Measurements from ENCODE around the gene LMTK2.
A peak's percentile ranks its signal among the peaks of the same experiment; 100 is the strongest.

LMTK2 gene

DNA sequence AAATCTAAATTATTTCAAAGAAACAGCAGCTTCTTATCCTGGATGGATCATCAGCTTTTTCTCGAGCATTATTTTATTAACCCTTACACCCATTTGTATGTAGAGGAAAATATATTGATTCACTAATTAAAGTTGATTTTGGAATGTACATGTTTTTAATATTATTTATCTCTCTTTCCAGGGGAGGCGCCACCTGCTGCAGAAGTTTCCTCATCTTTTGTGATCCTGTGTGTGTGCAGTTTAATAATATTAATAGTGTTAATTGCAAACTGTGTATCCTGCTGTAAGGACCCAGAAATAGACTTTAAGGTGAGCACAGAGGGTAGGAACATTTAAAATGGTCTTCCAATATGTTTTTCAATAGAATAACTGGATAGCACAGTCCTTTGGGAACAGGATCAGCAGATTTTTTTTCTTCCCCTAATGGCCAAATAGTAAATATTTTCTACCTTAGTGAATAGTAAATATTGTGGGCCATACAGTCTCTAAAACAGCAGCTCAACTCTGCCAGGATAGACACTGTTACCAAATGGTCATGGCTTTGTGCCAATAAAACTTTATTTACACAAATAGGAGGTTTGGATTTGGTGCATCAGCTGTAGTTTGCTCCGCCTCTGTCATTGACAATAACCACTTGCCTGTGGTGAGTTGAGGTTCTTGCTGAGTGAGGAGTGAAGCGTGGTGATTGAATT is 30.6 kb downstream of the LMTK2 start:
- DNase-seq (ENCODE audit: low read depth), result no peak

DNA sequence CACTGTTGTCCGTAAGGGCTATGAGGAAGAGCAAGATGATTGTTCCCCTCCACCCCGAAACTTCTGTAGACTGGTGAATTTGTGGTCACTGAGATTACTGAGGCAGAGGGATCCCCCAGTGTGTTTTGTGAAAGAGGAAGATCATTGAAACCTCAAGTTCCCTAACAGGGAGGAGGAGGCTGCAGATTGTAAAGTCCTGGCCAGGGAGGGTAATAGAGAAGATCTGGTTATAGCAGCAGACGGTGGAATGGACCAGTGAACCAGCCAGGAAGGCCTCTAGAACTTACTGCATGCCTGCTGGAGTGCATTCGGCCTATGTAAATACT is 31.1 kb downstream of the LMTK2 start:
- no peak for DNase-seq (ENCODE audit: low read depth)

DNA sequence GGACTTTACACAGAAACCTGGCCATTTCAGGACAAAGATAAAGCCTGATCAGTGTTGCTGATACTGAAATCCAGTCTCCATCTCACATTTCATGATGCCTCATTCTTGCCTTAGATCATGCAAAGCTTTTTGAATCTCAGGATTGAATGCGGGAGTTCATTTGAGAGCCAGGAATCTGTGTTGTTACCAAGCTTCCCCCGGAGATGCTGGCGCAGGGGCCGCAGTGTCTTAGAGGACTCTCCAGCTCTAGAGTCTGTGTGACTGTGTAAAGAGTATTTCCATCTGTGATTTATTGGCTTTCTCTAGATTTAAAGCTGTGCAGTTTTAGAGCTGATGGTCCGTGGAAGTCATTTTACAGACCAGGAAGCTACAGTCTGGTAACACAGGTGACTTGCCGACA is 32.0 kb downstream of the LMTK2 start:
- DNase-seq (ENCODE audit: low read depth), result no peak

DNA sequence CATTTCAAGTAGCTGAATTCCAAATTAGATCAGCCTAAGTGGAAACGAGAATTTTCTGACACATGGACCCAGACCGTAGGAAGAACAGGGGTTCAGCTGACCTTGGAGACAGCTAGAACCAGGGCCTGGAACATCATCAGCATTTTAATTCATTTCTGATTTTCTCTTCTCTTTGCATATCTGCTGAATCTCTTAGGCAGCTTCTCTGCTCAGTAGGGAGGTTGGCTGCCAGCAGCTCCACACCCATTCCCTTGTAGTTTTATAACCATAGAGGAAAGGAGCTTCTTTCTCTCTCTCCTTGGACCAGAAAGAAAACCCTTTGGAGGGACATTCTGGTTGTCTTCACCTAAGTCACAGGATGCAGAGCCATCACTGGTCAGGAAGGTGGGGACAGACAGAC is 36.0 kb downstream of the LMTK2 start:
- no peak for DNase-seq (ENCODE audit: low read depth)

DNA sequence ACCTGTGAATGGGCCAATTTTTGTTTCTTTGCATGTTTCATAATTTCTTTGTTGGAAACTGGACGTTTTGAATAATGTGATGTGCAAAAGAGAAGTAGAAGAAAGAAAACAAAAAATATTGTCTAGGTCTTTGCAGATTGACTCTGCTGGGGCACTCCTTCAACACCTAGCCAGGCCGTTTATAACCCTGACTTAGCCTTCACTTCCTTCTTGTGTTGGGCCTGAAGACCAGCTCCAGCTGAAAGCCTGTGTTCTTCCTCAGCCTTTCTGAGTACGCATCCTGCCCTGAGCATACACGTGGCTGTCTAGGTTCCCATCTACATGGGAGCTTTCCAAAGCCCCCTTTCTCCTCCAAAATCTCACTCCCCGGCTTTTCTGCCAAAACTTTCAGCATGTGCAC is 41.9 kb downstream of the LMTK2 start:
- no peak for DNase-seq (ENCODE audit: low read depth)

DNA sequence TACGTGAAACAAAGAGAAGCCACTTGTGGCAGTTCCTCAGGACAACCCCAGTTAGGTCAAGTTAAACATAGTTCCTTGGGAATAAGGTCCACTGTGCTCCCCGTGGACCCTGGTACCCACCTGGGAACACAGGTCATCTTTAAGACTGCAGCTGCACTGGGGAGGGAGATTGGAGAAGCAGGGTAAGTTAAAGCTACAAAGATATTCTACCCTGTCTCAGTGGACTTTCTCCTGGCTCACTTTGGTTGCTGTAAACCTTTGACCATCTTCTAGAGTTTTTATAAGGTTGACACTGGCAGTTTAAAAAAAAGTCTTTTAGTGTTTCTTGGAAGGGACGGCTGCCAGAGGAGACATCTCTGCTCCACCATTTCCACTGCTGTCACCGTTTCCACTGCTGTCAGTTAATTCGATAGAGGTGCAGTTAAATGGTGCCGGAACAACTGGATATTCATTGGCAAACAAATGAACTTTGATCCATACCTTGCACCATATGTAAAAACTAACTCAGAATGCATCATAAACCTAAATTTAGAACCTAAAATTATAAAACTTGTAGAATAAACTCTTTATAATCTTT is 42.5 kb downstream of the LMTK2 start:
- DNase-seq (ENCODE audit: low read depth), result no peak

DNA sequence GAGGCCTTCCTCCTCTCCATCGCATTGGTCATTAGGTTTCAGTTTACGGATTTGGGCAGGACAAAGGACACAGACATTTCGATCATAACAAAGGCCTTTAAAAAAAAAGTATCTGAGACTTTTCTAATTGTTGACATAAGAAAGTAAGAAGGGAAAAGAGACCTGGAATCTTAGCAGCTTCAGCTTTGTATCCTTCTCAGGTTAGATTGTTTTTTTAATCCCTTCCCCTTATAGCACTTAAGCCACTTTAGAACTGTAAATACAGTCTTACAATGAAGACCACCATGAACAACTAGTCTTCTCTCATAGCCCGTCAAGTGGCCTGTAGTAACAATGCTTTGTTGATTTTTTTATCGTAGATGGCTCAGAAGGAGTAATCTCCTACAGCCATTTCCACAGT is 45.2 kb downstream of the LMTK2 start:
- no peak for DNase-seq (ENCODE audit: low read depth)

DNA sequence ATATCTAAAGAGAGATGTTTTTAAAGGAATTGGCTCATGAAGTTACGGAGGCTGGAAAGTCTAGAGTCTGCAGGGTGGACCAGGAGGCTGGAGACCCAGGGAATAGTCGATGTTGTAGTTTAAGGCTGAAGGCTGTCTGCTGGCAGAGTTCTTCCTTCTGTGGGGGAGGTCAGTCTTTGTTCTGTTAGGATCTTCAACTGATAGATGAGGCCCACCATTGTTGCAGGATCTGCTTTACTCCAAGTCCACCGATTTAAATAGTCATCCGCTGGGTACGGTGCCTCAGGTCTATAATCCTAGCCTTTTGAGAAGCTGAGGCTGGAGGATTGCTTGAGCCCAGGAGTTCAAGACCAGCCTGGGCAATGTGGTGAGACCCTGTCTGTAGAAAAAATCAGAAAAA is 50.0 kb downstream of the LMTK2 start:
- no peak for DNase-seq (ENCODE audit: low read depth)

DNA sequence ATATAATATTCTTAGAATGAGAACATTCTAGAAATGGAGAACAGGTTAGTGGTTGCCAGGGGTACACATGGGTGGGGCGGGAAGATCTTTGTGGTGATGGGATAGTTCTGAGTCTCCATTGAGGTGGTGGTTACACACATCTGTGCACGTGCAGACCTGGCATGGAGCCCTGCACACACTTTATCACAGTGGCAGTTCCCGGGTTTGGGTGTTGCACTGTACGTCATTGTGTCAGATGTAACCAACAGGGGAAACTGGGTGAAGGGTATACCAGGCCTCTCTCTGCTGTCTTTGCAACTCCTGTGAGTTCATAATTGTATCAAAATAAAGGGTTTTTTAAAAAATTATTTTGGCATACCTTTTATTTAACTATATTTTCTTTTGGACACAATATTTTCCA is 51.1 kb downstream of the LMTK2 start:
- DNase-seq (ENCODE audit: low read depth), result no peak

DNA sequence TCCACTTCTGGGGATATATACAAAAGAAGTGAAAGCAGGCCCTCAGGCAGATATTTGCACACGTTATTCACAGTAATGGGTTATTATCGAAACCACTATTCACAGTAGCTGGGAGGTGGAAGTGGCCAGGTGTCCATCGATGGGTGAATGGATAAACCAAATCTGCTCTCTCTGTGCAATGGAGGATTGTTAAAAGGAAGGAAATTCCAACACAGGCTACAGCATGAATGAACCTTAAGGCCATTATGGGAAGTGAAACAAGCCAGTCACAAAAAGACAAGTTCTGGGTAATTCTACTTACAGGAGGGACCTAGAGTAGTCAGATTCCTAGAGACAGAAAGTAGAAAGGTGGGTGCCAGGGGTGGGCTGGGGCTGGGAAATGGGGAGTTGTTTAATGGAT is 56.1 kb downstream of the LMTK2 start:
- no peak for DNase-seq (ENCODE audit: low read depth)

DNA sequence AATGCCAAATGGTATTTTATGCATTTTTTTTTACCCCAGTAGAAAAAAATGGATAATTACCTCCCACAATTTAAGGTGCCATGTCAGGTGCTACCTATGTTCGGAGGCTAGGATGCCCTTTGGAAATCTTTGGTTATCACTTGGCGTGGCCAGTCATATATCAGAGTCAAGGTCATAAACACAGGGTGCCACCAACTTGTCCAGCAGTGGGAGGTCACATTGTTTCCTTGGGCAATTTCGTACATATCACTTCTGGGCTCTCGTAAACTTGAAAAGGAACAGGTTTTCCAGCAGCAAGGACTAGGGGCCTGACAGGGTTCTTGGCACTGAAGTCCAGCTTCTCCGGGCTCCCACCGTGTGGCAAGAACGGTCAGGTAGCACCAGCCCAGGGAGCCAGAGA is 56.6 kb downstream of the LMTK2 start:
- no peak for DNase-seq (ENCODE audit: low read depth)

DNA sequence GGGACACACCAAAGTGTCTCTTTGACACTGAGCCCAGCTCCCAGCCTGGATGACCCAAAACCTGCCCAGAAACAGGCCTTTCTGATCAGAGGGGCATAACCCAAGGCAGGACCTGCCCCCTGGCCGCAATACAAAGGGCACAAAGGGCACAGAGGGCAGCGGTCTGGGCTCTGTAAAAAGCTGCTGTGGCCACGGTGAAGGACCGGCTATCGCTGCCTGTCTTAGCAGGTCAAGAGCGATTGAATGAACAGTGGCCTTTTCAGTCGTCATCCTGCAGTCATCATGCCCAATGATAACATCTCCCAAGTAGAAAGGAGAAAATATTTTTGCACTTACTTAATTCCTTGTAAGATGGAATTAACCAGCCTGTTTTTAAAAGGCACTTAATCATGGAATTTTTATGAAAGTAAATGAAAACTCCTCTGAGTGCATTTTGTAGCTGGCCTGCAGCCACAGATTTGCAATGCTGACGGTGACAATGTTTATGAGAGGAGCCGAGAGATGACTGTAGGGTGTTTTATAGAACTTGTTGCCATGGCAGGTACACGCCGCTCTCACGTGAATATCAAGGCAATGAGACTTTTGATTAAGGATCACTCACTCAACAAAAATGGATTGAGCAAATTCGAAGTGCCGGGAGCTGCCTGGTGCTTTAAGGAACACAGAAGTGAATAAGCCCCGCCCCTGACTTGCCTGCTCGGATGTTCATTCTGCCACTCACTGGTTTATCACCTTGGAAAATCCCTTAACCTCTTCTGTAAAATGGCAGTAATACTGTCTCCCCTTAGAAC is 57.2 kb downstream of the LMTK2 start:
- DNase-seq (ENCODE audit: low read depth), result no peak

DNA sequence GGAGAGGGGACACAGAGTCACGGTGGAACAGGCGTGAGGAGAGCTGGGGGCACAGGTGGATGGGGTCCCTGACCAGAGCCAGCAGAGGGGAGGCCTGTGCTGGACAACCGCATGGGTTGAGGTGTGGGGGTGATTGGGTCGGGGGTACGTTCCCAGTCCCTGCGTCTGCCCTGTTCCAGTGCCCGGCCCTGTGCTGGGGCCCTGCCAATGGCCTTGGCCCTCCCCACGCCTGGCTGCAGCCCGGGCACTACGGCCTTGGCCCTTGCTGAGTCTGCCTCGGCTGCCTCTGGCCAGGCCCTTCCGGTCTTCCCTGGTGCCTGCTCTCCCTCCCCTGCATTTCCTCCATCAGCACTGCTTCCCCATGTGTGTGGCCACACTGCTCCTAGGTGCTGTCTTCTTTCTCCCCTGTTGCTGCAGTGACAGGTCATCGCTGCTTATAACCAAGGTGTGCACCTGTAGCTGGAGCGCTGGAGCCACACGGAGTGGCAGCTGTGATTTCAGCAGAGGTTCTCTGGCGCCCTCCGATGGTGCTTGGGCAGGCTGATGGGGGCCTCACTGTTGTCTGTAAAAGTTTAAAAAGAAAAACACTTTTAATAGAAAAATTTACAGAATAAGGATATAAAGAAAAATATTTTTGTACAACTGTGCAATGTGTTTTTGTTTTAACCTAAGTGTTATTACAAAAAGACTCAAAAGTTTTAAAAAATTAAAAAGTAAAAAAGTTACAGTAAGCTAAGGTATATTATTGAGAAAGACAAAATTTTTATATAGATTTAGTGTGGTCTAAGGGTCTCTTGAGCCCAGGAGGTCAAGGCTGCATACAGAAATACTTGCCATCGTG is 59.4 kb downstream of the LMTK2 start:
- peak; percentile 43 for DNase-seq (ENCODE audit: low read depth)

DNA sequence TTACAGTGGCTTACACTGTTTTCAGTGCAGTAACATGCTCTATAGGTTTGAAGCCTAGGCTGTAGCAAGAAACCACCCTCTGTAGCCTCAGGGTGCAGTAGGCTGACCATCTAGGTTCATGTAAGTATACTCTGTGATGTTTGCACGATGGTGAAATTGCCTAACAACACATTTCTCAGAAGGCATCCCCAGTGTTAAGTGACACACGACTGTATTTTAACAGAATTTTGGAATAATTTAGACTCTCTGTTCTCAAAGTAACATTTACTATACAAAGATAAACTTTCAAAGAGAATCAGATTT is 60.0 kb downstream of the LMTK2 start:
- DNase-seq (ENCODE audit: low read depth), result no peak

DNA sequence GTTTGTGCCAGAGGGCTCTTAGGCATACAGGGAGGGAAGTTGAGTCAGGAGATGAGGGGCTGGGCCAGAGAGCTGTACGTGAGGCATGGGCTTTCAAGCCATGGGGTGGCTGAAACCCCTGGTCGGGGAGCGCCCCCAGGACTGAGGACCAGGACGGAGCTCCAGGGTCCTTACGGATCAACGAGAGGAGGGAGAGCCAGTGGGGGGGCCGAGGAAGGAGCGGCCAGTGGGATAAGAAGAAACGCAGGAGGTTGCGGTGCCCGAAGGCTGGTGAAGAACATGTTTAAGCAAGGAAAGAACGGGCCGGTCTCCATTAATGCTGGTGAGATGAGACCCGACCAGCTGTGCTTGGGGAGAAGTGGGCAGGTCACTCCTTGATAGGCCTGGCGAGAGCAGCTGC is 61.0 kb downstream of the LMTK2 start:
- no peak for DNase-seq (ENCODE audit: low read depth)

DNA sequence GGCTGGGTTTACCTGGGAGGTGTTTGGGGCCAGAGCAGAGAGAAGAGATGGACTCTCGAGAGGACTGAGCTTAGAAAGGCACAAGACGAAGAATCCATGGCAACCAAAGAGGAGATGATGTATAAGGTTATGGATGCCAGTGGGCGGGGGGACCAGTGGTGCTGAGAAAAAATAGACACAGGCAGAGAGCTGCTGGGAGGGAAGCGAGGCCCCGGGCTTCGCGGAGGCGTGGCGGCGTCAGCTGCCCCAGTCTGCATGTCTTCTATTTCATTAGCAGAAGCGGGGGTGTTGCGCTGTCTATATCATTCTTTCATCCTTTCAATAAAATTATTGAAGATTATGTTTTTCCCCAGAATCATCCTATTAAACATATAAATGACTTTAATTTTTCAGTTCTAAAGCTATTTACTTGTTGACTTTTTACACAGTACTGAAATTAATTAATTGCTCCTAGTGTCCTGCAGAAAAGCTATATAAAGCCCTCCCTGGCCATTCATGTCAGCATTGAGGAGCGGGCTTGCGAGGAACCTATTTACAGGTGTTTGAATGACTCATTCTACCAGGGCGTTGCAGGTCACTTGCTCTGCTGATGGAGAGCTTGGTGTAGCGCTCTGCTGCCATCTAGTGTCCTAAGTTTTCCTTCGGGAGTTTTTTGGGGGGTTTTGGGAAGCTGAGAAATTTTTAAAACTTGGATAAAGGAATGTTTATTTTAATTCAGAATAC is 61.7 kb downstream of the LMTK2 start:
- DNase-seq (ENCODE audit: low read depth), result peak; percentile 29

DNA sequence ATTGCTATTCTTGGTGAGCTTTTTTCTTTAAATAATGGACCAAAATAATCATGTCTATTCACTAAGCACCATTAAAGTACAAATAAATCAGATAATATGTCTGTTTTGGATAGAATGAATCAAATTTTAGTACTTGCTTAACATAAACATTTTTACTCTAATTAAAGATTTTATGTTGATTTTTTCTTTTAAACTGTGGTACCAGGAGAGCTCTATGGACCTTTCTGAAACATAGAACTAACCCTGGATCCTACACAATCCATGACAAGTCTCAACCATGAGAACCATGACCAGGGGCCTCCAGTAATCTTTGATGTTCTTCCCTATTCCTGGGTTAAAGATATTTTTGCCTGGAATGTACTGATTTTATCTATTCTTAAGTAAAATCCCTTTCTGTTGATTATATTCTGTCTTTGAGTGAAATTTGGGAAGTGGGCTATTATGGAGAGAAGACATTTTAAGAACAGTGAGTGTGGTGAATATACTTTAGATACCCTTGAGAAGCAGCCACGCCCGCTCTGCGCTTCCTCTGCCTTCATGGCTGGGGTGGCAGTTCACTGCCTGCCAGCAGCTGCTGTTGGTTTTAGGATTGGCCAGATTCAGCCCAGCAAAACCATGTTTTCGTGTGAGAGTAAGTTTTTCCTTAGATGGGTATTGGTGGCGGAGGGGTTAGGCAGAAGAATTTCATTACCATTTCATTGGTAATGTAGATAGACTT is 62.4 kb downstream of the LMTK2 start:
- DNase-seq (ENCODE audit: low read depth), result no peak

DNA sequence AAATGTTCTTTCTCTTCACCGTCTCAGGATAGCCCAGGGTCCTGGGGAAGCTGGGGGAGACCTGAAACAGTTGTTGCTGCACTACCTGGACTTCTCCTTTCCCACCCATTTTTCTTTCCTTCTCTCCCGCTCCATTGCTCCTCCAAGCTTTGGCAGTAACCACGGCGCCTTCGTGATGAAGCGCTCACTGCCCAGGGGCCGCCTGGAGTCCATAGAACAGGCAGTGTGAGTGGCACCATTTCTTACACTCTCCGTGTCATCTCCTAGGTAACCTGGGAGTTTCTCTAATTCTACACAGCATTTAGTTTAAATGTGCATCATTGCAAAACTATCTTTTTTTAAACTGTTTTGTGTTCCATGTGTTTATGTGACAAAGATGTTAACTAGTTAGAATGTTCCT is 64.3 kb downstream of the LMTK2 start:
- DNase-seq (ENCODE audit: low read depth), result no peak

DNA sequence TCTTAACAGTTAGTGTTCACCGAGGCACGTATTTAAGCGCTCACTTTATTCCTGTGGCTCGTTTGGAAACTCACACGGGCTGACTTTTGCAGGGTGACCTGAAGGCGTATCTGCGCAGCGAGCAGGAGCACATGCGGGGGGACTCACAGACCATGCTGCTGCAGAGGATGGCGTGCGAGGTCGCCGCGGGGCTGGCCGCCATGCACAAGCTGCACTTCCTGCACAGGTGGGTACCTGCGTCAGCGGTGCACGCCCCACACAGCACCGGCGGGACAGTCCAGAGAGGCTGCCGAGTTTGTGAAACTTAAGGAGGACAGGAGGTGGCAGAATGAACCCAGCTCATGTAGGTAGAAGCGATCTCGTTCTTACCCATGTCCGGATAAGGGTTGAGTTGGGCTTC is 64.8 kb downstream of the LMTK2 start:
- DNase-seq (ENCODE audit: low read depth), result no peak

DNA sequence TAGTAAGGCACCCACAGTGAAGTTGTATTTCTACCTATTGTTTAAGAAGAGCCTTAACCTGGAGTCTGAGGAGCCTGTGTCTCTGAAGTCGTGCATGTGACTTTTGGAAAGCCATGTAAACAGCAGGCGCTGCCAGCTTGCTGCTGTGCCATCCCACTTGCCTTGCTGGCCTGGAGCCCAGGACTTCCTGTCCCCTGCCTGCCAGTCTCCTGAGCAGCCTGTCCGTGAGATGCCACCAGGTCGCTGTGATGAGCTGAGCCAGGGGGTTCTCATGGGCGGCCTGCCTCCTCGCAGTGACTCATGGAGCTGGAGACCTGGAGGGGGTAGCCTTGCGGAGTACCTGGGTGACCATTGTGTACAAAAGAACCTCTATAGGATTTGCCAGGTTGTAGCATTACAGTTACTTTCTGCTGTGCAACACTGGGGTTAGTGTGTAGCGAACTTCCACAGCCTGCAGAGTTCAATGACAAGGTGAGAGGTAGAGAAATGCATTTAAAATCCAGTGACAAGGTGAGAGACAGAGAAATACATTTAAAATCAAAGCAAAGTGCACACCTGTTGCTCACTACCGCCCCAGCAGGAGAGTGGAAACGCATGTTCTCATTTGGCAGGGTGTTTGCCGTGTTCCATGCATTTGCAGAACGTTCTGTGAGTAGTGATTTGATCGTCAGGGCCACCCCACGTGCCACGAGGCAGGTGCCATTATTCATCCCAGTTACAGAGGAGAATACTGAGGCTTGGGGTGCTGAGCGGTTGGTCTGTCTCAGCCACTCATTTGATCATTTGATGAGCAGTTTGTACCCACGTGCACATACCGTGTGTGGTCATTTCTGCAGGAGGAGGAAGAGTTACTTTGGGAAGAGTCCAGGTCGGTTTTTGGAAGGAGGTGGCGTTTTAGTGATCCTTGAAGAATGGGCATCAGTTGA is 67.9 kb downstream of the LMTK2 start:
- no peak for DNase-seq (ENCODE audit: low read depth)

Measured in activated T-cell treated with anti-CD3 and anti-CD28 coated beads for 48 hours (primary cell).